Lower leg skin (tissue), 4 donors: Measurements from ENCODE around the gene MTG1. TPM values are rescaled to one million over a fixed set of nuclear protein-coding genes. Genes with fewer than 3 reads are reported as not detected.

Experiments used
- DNase-seq, 2 donors: peaks; one replicate each; pipeline ENCODE4 v3.0.0-alpha.2; 2019; ENCODE audit warnings: low spot score in 2 of 2
- H3K4me3 ChIP-seq: fragments of 200-600 bp; sonication (generic); 2 replicates; pipeline ENCODE4 v1.5.1; 2017; ENCODE audit warnings: mild to moderate bottlenecking, low read depth; ENCODE audit not compliant: poor library complexity, severe bottlenecking
- CTCF ChIP-seq, 3 donors: fragments of 450-650 bp; IDR thresholded peaks; one replicate each; pipeline ENCODE4 v1.5.1; 2016; ENCODE audit warnings: antibody characterized with exemption in 3 of 3, mild to moderate bottlenecking in 3 of 3, moderate library complexity in 2 of 3
- POLR2A ChIP-seq, 2 donors: fragments of 450-650 bp; IDR thresholded peaks; one replicate each; pipeline ENCODE4 v1.6.1; 2016 to 2017; ENCODE audit warnings: antibody characterized with exemption in 2 of 2, mild to moderate bottlenecking in 1 of 2, moderate library complexity in 1 of 2
- WGBS, 2 donors: methylation state at CpG; one replicate each; pipeline ENCODE4 v1.1.5; 2018; 5-methylcytosine and 5-hydroxymethylcytosine counted together
- intact Hi-C: fragments of 100-400 bp; cut with DNase I; formaldehyde crosslinking; loops from one replicate; pipeline ENCODE4 v1.15.0; 2023; ENCODE audit warnings: low total_unique reads
- total RNA-seq, 4 donors: library from RNA; depleted of rRNA; stranded (reverse); fragments of >200 nt; gene quantifications; one replicate each; pipeline ENCODE4 v1.1.0, GENCODE V29; 2016

MTG1 gene
- total RNA-seq, 4 donors from 2014 or later = 16.4 to 36.0 (median 25.6) TPM

- no peak overlapping the region for H3K4me3 ChIP-seq
- peak; percentile 7 to 75 for DNase-seq
- 92% methylated on average over 23 to 34 of the region's 34 CpGs for WGBS, 2 donors
- no peak for TF ChIP-seq CTCF (IDR thresholded peaks at IDR 0.05)
- no peak for TF ChIP-seq POLR2A (IDR thresholded peaks at IDR 0.05)
- intact Hi-C loops = no loop called here
These were observed 63.3 kb downstream of the MTG1 start for GRCh38 chr10:133457100-133457841.

DNA sequence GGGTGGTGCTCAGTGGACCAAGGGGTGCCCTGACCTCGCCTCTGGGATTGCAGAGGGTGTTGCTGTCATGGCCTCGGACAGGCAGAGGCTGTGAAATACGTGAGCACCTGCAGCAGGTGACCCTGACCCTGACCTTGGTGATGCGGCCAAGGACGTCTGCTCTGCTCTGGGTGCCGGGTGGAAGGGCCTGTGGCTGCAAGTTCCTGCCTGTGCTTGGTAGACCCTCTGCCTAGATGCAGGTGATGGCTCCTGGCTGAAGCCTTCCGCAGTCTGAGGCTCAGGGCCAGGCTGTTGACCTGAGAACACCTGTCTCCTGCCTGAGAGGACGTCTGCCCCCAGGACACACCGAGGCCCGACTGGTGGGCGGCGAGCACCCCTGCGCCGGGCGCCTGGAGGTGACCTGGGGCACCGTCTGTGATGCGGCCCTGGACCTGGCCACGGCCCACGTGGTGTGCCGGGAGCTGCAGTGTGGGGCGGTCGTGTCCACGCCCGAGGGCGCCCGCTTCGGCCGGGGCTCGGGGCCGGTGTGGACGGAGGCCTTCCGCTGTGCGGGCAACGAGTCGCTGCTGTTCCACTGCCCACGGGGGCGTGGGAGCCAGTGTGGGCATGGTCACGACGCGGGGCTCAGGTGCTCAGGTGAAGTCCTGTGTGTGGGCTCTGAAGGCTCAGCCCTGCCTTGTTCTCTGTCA is 64.2 kb downstream of the MTG1 start:
- WGBS, 2 donors = 94% methylated on average over 21 to 34 of the region's 40 CpGs
- no peak overlapping the region for H3K4me3 ChIP-seq
- peak in 1 of 2 donors; percentile 83 for DNase-seq
- intact Hi-C loops = no loop called here
- TF ChIP-seq CTCF (IDR thresholded peaks at IDR 0.05) (no peak), POLR2A (IDR thresholded peaks at IDR 0.05) (no peak)

DNA sequence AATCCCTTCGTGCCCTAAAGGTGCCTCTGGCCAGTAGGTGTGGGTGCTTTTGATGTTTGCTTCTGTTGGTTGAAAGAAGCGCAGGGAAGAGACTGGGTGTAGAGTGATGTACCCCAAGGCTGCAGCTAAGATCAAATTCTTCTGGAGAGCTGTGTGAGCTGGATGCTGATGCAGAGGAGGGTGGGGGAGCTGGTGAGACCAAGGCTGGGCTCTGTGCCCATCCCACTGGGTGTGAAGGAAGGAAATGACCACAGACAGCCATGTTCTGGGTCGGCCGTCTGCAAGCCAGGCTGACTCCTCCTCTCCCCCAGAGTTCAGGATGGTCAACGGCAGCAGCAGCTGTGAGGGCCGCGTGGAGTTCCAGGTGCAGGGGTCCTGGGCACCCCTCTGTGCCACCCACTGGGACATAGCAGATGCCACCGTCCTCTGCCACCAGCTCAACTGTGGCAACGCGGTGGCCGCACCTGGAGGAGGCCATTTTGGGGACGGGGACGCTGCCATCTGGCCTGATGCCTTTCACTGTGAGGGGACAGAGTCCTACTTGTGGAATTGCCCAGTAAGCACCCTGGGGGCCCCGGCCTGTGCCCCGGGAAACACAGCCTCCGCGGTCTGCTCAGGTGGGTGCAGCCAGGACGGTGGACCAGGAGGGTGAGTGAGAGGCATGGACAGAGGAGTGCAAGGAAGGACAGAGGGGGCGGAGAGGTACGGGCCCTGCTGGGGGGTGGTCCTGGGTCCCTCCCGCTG is 64.9 kb downstream of the MTG1 start:
- WGBS, 2 donors = 83 to 91% methylated on average over 17 of the region's 21 CpGs

DNA sequence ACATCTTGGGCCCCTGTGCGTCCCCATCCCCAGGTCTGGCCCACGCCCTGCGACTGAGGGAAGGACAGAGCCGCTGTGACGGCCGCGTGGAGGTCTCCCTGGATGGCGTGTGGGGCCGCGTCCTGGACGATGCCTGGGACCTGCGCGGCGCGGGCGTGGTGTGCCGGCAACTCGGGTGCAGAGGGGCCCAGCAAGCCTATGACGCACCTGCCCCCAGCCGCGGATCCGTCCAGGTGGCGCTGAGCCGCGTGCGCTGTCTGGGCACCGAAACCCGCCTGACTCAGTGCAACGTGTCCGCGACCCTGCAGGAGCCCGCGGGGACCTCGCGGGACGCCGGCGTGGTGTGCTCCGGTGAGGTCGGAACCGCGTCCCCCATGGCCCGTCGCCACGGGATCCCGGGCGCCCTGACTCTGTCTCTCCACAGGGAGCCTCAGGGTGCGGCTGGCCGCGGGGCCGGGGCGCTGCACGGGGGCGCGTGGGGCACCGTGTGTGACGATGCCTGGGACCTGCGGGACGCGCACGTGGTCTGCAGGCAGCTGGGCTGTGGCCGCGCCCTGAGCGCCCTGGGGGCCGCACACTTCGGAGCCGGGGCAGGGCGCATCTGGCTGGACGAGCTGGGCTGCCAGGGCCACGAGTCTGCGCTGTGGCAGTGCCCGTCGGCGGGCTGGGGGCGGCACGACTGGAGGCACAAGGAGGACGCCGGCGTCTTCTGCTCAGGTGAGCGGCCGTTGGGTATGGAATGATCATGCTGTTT is 65.7 kb downstream of the MTG1 start:
- peak in 1 of 2 donors; percentile 71 for DNase-seq
- WGBS, 2 donors = 64 to 84% methylated on average over 37 to 57 of the region's 81 CpGs
- TF ChIP-seq POLR2A (IDR thresholded peaks at IDR 0.05) = no peak
- no peak for TF ChIP-seq CTCF (IDR thresholded peaks at IDR 0.05)
- intact Hi-C loops = no loop called here
- no peak overlapping the region for H3K4me3 ChIP-seq

More for the DNA sequence above, 64.9 kb downstream of the MTG1 start:
- intact Hi-C loops = no loop called here
- H3K4me3 ChIP-seq = no peak overlapping the region
- TF ChIP-seq POLR2A (IDR thresholded peaks at IDR 0.05) (no peak), CTCF (IDR thresholded peaks at IDR 0.05) (no peak)
- DNase-seq = peak in 1 of 2 donors; percentile 69

GRCh38 chr10:133460208-133460769 is 66.3 kb downstream of the MTG1 start:
- intact Hi-C loops = no loop called here
- TF ChIP-seq CTCF (IDR thresholded peaks at IDR 0.05) (no peak), POLR2A (IDR thresholded peaks at IDR 0.05) (no peak)
- H3K4me3 ChIP-seq = no peak overlapping the region
- peak in 1 of 2 donors; percentile 61 for DNase-seq
- 92 to 93% methylated on average over 14 of the region's 14 CpGs for WGBS, 2 donors
